COLO829 (cell line): ENCODE results near the gene XXYLT1.

ENCODE experiments used
- DNase-seq: peaks from one replicate; pipeline ENCODE4 v3.0.0; 2012; ENCODE audit warnings: low spot score

The XXYLT1 gene

DNA sequence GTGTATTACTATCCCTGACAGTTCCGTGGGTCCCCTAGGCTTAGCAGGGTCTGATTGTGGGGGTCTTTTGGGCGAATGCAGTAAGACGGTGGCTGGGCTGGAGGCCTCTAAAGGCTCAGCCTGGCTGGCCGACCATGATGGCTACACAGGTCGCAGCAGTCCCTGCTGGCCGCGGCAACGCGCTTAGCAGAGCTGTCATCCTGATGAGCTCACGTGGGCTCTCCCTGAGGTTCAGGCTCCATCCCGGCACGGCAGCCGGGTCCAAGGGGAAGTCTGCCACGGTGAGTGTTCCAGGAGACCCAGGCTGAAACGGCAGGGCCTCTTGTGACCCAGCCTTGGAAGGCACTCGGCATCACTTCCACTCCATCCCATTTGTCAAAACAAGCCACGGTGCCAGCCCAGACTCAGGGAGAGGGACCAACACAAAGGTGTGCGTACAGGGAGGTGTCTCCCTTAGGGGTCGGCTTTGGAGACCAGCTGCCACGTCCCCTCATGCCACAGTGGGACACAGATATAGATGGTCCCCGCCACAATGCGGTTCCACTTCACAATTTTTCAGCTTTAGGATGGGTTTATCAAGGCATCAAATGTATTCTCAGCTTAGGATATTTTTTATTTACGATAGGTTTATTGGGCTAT is 101.8 kb downstream of the XXYLT1 start:
- DNase-seq = no peak

DNA sequence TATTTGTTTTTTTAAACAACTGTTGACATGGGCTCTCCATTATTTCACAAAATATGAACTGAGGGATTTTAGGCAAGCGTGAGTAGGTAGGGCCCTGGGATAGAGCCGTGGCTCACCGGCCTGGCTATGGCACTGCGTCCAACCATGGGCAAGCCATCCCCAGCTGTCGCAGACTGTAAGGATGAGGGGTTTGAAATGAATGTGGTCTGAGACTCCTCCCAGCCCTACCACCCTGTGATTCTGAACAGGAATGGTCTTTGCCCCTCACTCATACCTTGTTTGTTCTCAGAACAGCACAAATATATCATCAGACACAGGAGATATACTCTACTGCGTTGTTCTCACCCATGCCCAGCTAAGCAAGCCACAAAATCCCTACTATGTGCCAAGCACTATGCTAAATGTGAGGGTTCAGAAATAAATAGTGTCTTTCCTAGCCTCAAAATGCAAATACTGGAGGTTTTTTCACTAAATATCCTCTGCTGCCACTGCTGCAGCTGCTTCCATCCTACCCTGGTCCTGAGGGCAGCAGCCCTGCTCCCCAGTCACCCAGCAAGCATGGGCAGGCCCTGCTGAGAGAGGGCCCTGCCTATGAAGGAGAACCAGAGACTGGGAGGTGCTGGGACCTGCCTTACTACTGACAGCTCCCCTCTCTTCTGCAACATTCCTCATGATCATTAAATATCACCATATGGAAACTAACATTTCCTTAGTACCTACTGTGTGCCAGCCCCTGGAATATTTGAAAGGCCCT is 102.8 kb downstream of the XXYLT1 start:
- DNase-seq = no peak

DNA sequence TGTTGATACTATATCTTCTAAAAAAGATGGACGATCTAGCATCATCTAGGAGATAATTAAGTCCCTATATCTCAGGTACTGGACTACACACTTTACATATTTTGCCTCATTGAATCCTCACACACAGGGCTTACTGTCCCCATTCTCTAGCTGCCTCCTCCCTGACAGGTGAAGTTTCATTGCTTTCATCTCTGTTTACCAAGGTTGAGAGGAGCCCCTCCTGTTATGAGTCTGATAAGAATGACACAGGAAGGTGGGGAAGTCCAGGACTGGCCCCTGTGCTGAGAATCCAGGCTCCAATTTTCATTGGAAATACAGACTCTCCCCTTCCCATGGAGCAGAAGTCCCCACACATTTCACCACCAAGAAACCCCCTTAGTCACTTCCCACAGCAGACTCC is 105.2 kb downstream of the XXYLT1 start:
- no peak for DNase-seq

GRCh38 chr3:195165265-195165609 is 105.7 kb downstream of the XXYLT1 start:
- DNase-seq = no peak

DNA sequence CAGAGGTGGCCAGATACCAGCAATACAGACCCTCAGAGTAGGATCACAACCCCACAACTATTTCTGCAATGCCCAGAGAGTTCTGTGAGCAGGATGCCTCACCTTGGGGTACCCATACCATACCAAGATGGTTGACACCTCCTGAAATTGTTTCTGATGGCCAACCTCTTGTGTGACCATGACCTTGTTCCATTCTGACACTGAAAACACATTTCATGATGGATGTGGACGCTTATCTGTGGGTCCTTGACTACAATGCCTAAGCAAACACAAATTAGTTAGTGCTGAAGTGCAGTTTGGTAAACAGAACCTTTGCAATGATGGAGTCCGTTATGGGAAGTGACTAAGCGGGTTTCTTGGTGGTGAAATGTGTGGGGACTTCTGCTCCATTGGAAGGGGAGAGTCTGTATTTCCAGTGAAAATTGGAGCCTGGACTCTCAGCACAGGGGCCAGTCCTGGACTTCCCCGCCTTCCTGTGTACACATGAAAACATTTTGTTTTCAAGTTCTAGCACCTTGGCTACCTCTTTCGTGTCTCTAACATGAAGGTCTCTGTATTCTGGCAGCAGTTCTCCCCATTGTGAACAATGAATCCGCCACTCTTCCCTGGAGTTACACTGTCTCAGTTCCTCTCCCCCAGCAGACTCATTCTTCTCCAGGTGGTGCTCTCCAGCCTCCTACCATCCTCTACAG is 106.2 kb downstream of the XXYLT1 start:
- no peak for DNase-seq

DNA sequence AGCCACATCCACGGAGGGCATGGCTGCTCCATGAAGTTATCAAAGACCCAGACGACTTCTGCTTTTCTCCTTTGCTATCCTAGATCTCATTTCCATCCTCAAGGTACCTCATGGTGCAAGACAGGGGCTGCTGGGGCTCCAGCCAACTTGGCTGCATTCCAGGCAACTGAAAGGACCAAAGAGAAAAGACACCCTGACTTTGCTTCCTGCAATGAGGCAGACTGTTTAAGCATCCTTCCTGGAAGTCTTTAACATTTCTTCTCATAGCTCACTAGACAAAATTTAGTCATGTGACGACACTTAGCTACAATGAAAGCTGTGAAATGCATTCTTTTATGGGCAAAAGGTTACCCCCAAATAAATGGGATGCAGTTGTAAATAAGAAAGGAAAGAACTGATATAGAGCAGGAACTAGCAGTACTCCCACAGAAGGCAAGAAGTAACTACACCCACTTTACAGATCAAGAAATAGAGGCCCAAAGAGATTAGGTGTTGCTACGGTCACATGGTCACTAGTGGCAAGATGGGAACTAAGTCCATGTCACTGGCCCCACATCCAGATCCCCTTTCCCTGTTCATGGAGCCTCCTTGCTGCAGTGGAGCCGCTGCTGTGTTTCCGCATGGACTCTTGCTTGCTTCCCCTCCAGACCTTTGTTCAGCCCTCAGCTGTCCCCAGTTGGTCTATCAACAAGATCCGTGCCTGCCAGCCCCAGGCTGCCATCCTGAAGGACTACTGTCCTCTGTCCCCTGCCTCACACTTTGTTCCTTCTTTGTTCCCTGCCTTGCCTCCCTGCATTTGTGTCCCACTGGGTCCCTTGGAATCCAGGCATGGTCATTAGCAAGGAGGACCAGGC is 107.0 kb downstream of the XXYLT1 start:
- DNase-seq = no peak

GRCh38 chr3:195162816-195163215 is 108.1 kb downstream of the XXYLT1 start:
- DNase-seq = no peak

DNA sequence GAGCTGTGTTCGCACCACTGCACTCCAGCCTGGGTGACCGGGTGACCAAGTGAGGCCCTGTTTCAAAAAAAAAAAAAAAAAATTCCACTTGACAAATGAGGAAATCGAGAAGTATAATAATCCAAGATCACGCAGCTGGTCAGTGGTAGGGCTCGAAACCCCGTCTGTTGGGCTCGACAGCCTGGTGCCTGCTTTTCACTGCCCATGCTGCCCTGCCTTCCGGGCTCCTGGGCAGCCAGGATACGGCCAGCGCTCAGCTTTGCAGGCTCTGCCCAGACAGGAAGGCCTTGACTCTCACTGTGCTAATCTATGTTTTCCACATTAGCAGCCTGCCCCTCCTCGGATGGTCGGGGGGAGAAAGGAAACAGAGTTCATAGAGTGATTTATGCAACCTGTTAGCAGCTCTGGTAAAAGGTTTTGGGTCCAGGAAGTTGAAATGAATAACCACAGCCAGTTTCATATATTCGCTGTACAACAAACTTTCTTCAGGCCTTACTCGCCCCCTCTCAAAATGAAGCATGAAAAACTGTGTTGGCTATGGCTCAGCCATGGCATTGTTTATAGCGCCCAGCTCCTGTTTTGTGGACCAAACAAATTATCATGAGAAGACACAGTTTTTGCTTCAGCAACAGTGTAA is 108.8 kb downstream of the XXYLT1 start:
- DNase-seq = no peak

- DNase-seq = no peak
These were observed 110.0 kb downstream of the XXYLT1 start for GRCh38 chr3:195160908-195161434.

GRCh38 chr3:195160257-195160898 is 110.6 kb downstream of the XXYLT1 start:
- no peak for DNase-seq

DNA sequence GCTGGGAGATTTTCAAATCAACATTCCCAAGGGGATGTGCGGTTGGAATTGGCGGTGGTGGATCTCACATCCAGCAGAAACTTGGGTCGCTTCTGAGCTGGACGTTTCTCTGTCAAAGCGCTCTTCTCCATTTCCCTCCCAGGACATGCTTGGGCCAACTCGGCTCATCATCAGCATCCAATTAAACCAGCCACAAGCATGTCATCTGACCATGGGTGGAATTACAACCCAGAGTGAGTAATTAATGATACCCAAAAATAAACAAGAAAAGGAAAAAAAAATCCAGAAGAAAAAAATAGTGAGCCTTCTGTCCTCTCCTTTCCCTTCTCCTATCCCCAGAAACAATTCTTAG is 111.2 kb downstream of the XXYLT1 start:
- no peak for DNase-seq

DNA sequence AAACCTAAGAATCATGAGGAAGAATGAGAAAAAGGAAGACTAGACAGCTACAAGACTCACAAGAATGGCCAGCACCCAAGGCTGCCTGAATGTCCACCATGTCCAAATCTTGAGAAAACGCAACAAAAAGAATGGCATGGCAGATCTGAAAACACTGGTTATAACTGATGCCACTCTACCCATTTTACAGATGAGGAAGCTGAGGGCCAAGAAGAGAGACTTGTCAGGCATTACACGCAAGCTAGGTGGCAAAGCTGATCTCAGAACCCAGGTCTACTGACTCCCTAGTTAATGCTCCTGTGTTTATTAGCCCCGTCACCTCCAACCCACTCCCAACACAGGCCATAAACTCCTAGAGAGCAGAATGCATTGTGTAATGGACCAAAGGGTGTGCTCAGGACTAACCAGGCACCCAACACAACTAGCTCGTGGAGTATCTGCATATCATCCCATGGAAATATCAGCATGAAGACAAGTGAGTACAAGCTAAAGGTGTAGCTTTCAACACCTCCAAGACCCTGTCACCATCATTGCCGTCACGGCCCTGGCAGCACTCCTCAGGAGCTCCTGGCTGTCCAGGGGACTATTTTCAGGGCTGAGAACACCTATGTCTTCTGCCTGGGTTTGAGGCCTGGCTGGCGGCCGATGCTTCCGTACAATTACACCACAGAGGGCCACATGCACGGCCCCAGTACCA is 111.7 kb downstream of the XXYLT1 start:
- DNase-seq = no peak

GRCh38 chr3:195156286-195156890 is 114.6 kb downstream of the XXYLT1 start:
- peak; percentile 86 for DNase-seq

GRCh38 chr3:195155570-195156241 is 115.3 kb downstream of the XXYLT1 start:
- no peak for DNase-seq

DNA sequence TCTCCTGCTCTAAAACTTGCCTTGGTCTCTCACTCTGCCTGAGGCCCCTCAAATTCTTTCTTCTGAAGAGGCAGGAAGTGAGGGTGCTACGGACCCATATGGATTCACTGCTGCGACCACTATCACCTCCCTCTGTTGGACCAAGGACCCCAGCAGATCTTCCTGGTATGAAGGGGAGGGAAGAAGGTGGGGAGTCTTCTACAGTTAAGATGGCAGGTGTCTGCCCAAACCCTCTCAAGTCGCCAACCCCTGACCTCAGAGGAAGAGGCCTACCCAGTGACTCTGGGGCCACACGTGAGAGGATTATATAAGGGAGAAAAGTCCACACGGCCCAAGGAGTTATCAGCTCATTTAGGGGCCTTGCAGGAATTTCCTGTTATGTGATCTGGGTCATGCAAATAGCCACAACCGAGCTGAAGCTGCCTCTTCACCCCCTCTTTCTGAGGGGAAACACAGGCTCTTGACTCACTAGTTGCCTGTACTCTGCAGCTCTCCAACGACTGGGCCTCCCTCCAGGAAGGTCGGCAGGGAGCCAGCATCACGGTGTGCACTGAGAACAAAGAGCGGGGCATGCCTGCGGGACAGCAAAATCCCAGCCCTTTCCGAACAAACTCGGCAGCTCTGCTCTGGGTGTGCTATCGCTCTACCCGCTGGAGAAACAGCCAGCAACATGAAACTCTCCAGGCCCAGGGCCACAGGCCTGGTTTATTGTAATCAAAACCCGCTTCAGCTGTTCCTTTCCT is 116.0 kb downstream of the XXYLT1 start:
- DNase-seq = no peak

DNA sequence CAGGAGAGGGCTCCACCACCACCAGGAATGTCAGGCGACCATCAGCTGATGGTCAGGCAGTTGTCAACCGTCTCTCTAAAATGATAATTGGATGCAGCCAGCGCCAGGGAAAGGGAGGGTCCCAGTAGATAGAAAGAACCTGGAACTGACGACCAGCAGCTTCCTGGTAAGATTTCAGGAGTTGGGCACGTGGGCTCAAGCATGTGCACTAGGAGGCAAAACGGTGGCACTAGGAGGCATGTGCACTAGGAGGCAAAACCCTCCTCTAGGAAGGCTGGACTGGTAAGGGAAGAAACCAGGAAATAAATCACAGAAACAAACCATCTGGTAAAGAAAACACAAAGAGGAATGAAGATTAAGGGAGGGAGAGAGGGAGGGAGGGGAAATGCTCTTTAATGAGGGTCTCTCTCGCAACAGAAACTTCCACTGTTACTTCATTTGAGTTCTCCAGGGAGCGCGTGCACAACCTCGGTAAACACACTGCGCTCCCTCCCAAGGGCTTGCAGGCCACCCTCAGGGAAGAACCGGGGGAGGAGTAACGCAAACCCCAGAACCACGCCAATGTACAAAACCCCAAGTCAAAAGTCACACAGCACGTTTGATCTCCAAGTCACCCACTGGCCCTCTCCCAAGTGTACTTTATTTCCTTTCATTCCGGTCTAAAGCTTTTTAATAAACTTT is 116.7 kb downstream of the XXYLT1 start:
- DNase-seq = no peak

GRCh38 chr3:195153653-195154052 is 117.3 kb downstream of the XXYLT1 start:
- DNase-seq = no peak

DNA sequence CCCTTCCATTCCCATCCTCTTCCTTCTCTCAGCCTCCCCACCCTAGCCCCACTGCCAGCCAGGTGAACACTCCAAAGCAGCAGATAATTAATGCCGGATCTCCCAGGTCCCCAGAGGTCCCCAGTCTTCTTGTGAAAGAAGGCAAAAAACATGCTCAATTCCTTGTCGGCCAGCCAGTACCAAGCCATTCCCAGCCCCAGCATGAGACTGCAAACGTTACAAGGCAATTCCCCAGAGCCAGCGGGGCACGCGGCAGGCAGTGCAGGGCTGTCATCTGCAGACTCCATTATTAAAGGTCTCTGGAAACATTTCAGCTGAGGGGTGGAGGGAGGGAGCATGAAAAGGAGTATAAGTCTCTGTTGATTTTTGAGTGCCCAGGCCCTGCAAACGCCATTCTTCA is 117.8 kb downstream of the XXYLT1 start:
- DNase-seq = no peak
